Liver (tissue), 3 donors: ENCODE results near the gene ERMP1.

ENCODE experiments used
- CTCF ChIP-seq: fragments of 150-350 bp; IDR thresholded peaks from 2 replicates; pipeline ENCODE4 v1.5.1; 2017; ENCODE audit warnings: improper control_type of control experiment, low read depth, low read length; ENCODE audit not compliant: missing input control
- GABPA ChIP-seq, 2 donors: IDR thresholded peaks in 1 of 2; conservative IDR thresholded peaks in 1 of 2; 2 replicates each; pipeline ENCODE4 v1.6.1; 2016; ENCODE audit warnings: antibody characterized with exemption in 2 of 2, mild to moderate bottlenecking in 1 of 2, moderate library complexity in 1 of 2
- HNF4A ChIP-seq, 2 donors: conservative IDR thresholded peaks; 2 replicates each; pipeline ENCODE4 v1.6.1; 2016; ENCODE audit warnings: antibody characterized with exemption in 2 of 2, mild to moderate bottlenecking in 2 of 2
- JUND ChIP-seq, 2 donors: IDR thresholded peaks; 2 replicates each; pipeline ENCODE4 v1.6.1; 2016; ENCODE audit warnings: antibody characterized with exemption in 2 of 2
- REST ChIP-seq: IDR thresholded peaks from 2 replicates; pipeline ENCODE4 v1.6.1; 2016; ENCODE audit warnings: antibody characterized with exemption, mild to moderate bottlenecking
- RXRA ChIP-seq, 2 donors: IDR thresholded peaks; 2 replicates each; pipeline ENCODE4 v1.6.1; 2017 to 2018; ENCODE audit warnings: antibody characterized with exemption in 2 of 2, mild to moderate bottlenecking in 1 of 2
- SP1 ChIP-seq: IDR thresholded peaks from 2 replicates; pipeline ENCODE4 v1.6.1; 2018; ENCODE audit warnings: antibody characterized with exemption, mild to moderate bottlenecking
- TAF1 ChIP-seq: conservative IDR thresholded peaks from 2 replicates; pipeline ENCODE4 v1.6.1; 2016; ENCODE audit warnings: antibody characterized with exemption, mild to moderate bottlenecking
- TF ChIP-seq, protein P1 (sequence below): IDR thresholded peaks from 2 replicates; pipeline ENCODE4 v1.6.1; 2016; ENCODE audit warnings: antibody characterized with exemption
- donor health status: healthy.
- donor health status: healthy.

- TF ChIP-seq TAF1 (no peak), CTCF (no peak), SP1 (no peak), GABPA (IDR thresholded peaks at IDR 0.05 in 1 of 2, conservative IDR thresholded peaks at IDR 0.05 in 1 of 2) (no peak), REST (no peak), HNF4A (conservative IDR thresholded peaks at IDR 0.05) (no peak), RXRA (IDR thresholded peaks at IDR 0.05) (no peak), JUND (IDR thresholded peaks at IDR 0.05) (no peak)
- TF ChIP-seq, protein P1, sequence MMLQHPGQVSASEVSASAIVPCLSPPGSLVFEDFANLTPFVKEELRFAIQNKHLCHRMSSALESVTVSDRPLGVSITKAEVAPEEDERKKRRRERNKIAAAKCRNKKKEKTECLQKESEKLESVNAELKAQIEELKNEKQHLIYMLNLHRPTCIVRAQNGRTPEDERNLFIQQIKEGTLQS: no peak
These were observed 68.6 kb downstream of the ERMP1 start for GRCh38 chr9:5764130-5764868.
